ENCODE data around the gene ITGA1. TPM values are rescaled to one million over a fixed set of nuclear protein-coding genes. Genes with fewer than 3 reads are reported as not detected.
A peak's percentile ranks its signal among the peaks of the same experiment; 100 is the strongest.

The ITGA1 gene
- polyA plus RNA-seq, 1 donor (not counting 4 experiments of a cell fraction or from before 2014, with no cell fraction given), result 1.4 TPM

DNA sequence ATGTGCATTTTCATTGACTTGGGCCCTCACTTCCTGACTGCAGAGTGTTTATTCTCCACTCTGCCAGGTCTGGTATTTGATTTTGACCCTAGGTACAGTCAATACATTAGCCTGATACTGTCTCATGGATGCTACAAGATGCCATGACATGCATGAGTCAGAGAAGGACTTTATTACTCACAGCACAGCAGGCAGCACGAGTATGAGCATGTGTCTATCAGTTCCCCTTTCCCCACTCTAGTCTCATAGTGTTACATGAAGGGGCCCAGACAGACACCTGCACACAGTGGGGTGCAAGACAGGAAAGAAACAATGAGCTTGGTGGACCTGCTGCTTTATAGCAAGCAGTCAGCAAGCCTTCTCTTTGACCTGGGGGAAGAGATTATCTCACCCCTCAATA is 221.0 kb downstream of the ITGA1 start:
- Histone ChIP-seq H3K79me2 (ENCODE audit: control insufficient read depth, insufficient read depth, low read length) (peaks cover 76% of the 10 kb centered on the region), H3K4me3 (ENCODE audit: control insufficient read depth in 2 of 3, extremely low read depth in 1 of 3, insufficient read depth in 2 of 3, low read depth in 1 of 3, low read length in 3 of 3) (no peak overlapping the region), H3K36me3 (ENCODE audit: control insufficient read depth in 2 of 2, extremely low read depth in 1 of 2, insufficient read depth in 2 of 2, low read length in 2 of 2) (peaks cover 9 to 27% of the 10 kb centered on the region in 2 experiments), H3K9ac (ENCODE audit: control insufficient read depth, extremely low read depth, insufficient read depth, low read length) (no peak overlapping the region), H3K4me1 (ENCODE audit: control insufficient read depth, extremely low read depth, insufficient read depth, low read length) (peaks cover 65% of the 10 kb centered on the region), H3K27ac (ENCODE audit: control insufficient read depth, insufficient read depth, low read length) (peak overlapping the region; percentile 90), H4K20me1 (ENCODE audit: control insufficient read depth, extremely low read depth, insufficient read depth, low read length) (peaks cover 3% of the 10 kb centered on the region), H3K9me1 (ENCODE audit: control insufficient read depth, extremely low read depth, insufficient read depth, low read length) (no peaks in the 10 kb centered on the region), H3K27me3 (ENCODE audit: control insufficient read depth, extremely low read depth, insufficient read depth, low read length) (no peaks in the 10 kb centered on the region), H3K4me2 (ENCODE audit: control insufficient read depth, extremely low read depth, insufficient read depth, low read depth, low read length) (peak overlapping the region; percentile 74), H3K9me3 (ENCODE audit: control insufficient read depth, low read depth, low read length) (no peaks in the 10 kb centered on the region), H2AFZ (ENCODE audit: control insufficient read depth, low read length) (no peak overlapping the region)
- DNase-seq (ENCODE audit: low read depth, low spot score) (no peak), FAIRE-seq (peak; percentile 98)
- dilution Hi-C loops (cut with MboI; ENCODE audit: extremely low pct_ligation_motif_present, low sequenced_read_pairs), result no loop called here
- no peak for TF ChIP-seq EZH2 (IDR thresholded peaks at IDR 0.05; ENCODE audit: low read length)
- TF ChIP-seq, protein P1, sequence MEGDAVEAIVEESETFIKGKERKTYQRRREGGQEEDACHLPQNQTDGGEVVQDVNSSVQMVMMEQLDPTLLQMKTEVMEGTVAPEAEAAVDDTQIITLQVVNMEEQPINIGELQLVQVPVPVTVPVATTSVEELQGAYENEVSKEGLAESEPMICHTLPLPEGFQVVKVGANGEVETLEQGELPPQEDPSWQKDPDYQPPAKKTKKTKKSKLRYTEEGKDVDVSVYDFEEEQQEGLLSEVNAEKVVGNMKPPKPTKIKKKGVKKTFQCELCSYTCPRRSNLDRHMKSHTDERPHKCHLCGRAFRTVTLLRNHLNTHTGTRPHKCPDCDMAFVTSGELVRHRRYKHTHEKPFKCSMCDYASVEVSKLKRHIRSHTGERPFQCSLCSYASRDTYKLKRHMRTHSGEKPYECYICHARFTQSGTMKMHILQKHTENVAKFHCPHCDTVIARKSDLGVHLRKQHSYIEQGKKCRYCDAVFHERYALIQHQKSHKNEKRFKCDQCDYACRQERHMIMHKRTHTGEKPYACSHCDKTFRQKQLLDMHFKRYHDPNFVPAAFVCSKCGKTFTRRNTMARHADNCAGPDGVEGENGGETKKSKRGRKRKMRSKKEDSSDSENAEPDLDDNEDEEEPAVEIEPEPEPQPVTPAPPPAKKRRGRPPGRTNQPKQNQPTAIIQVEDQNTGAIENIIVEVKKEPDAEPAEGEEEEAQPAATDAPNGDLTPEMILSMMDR (optimal IDR thresholded peaks at IDR 0.05 in 1 of 3, IDR thresholded peaks at IDR 0.05 in 1 of 3, conservative IDR thresholded peaks at IDR 0.05 in 1 of 3; ENCODE audit: extremely low read depth in 1 of 3, insufficient read depth in 2 of 3, low read length in 3 of 3), result no peak

Small RNAs within 50 kb of the gene (small RNA-seq; reads per million reads assigned to genes)
- 0 reads per million in 3 experiments for gene B3GNTL1P1 (ENCODE audit: insufficient read length in 3 of 3, low read depth in 3 of 3, low replicate concordance in 1 of 3)

Other genes with a start within 250 kb of the ITGA1 start
- 9.9 to 11.2 TPM (median 10.6 TPM) in 3 replicates for gene PELO, start within 50 bp of the ITGA1 start, polyA plus RNA-seq
- 75.4 to 112 TPM (median 107 TPM) in 3 replicates for gene ITGA2, start 201.4 kb downstream of the ITGA1 start, polyA plus RNA-seq